ENCODE data around the gene ANKRA2. TPM values are rescaled to one million over a fixed set of nuclear protein-coding genes. Genes with fewer than 3 reads are reported as not detected.

Gene ANKRA2
- total and polyA plus RNA-seq, 2 experiments from 2014 or later = 23.6 to 26.4 TPM

DNA sequence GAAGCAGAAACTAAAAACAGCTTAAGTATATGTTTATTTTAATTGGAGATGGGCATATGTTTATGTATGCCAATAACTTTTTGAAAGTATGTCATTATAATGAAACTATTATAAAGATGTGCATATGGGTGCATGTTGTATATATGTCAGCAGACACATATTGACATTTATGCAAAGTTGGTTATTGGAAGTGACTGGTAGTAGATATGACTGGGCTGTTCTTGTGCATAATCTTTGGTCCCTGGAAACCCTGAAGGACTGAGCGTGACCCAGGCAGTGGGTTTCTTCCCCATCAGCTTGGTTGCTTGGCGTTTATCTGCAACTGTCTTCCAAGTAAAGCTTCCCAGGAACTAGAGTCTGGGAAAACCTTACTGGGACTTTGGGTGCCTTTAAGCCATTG, 25.7 kb downstream of the ANKRA2 start:
- Histone ChIP-seq H3K4me2 (no peak overlapping the region), H3K4me1 (ENCODE audit: insufficient read depth) (peaks cover 10% of the 10 kb centered on the region), H3K4me3 (no peak overlapping the region), H3K9me2 (replicated peaks; ENCODE audit: insufficient read depth) (no peaks in the 10 kb centered on the region), H3K9me3 (ENCODE audit: low read depth) (no peaks in the 10 kb centered on the region), H3K36me3 (replicated peaks; ENCODE audit: insufficient read depth, low read depth) (no peaks in the 10 kb centered on the region), H3K27me3 (no peaks in the 10 kb centered on the region), H4K20me1 (ENCODE audit: insufficient read depth, poor library complexity, severe bottlenecking) (no peaks in the 10 kb centered on the region), H2AFZ (no peak overlapping the region), H3K79me2 (no peaks in the 10 kb centered on the region), H3K27ac (no peak overlapping the region)
- TF ChIP-seq EZH2 (IDR thresholded peaks at IDR 0.05; ENCODE audit: borderline replicate concordance) = no peak
- DNase-seq (ENCODE audit: low spot score) = no peak
- 95% methylated on average over 2 of the region's 2 CpGs for WGBS (ENCODE audit: low lambda C conversion rate, missing lambda C conversion rate)

DNA sequence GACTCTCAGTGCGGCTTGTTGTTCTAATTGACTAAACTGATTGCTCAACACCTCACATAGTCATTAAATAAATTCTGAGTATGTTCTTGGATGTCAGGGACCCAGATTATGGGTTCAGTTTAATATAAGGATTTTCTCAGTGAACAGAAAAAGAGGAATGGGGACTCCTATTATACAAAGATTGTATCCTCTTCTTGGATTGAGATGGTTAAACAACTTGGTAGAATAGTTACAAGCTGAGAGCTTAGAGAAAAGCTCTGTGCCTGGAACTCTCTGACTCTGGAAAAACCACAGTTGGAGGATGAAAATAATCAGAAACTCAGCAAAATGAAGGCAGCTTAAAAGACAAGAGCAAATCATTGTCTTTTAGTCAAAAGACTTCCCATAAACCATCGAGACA, 30.5 kb downstream of the ANKRA2 start:
- Histone ChIP-seq H3K4me1 (ENCODE audit: insufficient read depth) (no peaks in the 10 kb centered on the region), H3K9me2 (replicated peaks; ENCODE audit: insufficient read depth) (no peaks in the 10 kb centered on the region), H3K36me3 (replicated peaks; ENCODE audit: insufficient read depth, low read depth) (no peaks in the 10 kb centered on the region), H3K4me3 (no peak overlapping the region), H3K9me3 (ENCODE audit: low read depth) (no peaks in the 10 kb centered on the region), H3K27ac (no peak overlapping the region), H4K20me1 (ENCODE audit: insufficient read depth, poor library complexity, severe bottlenecking) (no peaks in the 10 kb centered on the region), H3K79me2 (no peaks in the 10 kb centered on the region), H3K27me3 (no peaks in the 10 kb centered on the region), H3K4me2 (no peak overlapping the region), H2AFZ (no peak overlapping the region)
- DNase-seq (ENCODE audit: low spot score) = no peak
- TF ChIP-seq EZH2phosphoT487 (IDR thresholded peaks at IDR 0.05; ENCODE audit: low read depth, severe bottlenecking, unreplicated experiment) (no peak), EZH2 (IDR thresholded peaks at IDR 0.05; ENCODE audit: borderline replicate concordance) (no peak)
- TF ChIP-seq, protein P1, sequence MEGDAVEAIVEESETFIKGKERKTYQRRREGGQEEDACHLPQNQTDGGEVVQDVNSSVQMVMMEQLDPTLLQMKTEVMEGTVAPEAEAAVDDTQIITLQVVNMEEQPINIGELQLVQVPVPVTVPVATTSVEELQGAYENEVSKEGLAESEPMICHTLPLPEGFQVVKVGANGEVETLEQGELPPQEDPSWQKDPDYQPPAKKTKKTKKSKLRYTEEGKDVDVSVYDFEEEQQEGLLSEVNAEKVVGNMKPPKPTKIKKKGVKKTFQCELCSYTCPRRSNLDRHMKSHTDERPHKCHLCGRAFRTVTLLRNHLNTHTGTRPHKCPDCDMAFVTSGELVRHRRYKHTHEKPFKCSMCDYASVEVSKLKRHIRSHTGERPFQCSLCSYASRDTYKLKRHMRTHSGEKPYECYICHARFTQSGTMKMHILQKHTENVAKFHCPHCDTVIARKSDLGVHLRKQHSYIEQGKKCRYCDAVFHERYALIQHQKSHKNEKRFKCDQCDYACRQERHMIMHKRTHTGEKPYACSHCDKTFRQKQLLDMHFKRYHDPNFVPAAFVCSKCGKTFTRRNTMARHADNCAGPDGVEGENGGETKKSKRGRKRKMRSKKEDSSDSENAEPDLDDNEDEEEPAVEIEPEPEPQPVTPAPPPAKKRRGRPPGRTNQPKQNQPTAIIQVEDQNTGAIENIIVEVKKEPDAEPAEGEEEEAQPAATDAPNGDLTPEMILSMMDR (IDR thresholded peaks at IDR 0.05; ENCODE audit: poor library complexity) = no peak
- 94% methylated on average over 2 of the region's 2 CpGs for WGBS (ENCODE audit: low lambda C conversion rate, missing lambda C conversion rate)

DNA sequence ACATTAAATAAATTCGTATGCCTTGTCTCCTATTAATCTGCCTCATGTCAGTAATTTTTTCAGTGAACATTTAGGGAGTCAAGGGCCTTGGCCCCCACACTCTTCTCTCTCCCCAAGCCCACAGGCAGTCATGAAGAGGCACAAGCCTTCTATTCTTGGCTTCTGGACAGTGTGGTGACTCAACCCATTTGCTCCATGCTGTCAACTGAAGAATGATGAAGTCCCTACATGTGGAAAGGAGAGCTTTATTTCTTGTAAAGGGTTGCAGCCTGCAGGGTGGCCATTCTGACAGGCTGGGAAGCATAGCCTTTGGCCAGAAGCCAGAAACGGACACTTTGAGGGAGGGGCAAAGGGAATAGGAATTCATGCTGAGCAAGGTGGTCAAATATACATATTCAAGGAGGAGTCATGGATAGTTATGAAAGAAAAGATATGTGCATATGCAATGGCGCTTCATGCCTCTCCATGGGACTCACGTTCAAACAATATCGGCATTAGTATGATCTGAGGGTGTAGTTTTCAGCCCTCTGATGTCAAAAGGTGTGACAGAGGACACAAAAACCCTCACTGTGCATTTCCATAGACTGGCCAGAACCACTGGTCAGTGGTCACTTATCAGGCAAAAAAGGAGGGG, 31.3 kb downstream of the ANKRA2 start:
- Histone ChIP-seq H3K4me2 (no peak overlapping the region), H3K4me3 (no peak overlapping the region), H3K9me2 (replicated peaks; ENCODE audit: insufficient read depth) (no peaks in the 10 kb centered on the region), H3K36me3 (replicated peaks; ENCODE audit: insufficient read depth, low read depth) (no peaks in the 10 kb centered on the region), H3K79me2 (no peaks in the 10 kb centered on the region), H4K20me1 (ENCODE audit: insufficient read depth, poor library complexity, severe bottlenecking) (no peaks in the 10 kb centered on the region), H3K4me1 (ENCODE audit: insufficient read depth) (no peaks in the 10 kb centered on the region), H3K27me3 (no peaks in the 10 kb centered on the region), H2AFZ (no peak overlapping the region), H3K27ac (no peak overlapping the region), H3K9me3 (ENCODE audit: low read depth) (no peaks in the 10 kb centered on the region)
- DNase-seq (ENCODE audit: low spot score) = no peak
- WGBS (ENCODE audit: low lambda C conversion rate, missing lambda C conversion rate) = 89% methylated on average over 5 of the region's 5 CpGs
- TF ChIP-seq EZH2 (IDR thresholded peaks at IDR 0.05; ENCODE audit: borderline replicate concordance) (no peak), EZH2phosphoT487 (IDR thresholded peaks at IDR 0.05; ENCODE audit: low read depth, severe bottlenecking, unreplicated experiment) (no peak)
- TF ChIP-seq, protein P1 (IDR thresholded peaks at IDR 0.05; ENCODE audit: poor library complexity) = no peak

DNA sequence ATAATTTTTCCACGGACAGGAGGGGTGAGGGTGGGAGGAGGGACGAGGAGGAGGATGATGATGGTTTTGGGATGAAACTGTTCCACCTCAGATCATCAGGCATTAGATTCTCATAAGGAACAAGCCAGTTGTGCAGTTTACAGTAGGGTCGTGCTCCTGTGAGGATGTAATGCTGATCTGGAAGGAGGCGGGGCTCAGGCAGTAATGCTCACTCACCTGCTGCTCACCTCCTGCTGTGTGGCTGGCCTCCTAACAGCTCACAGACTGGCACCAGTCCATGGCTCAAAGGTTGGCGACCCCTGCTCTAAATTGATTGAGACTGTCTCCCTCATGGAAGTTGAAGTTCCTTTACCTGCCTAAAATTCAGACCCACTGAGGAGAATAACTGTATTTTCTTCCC, 33.2 kb downstream of the ANKRA2 start:
- no peaks in the 10 kb centered on the region for H3K79me2 ChIP-seq
- H3K9me3 ChIP-seq (ENCODE audit: low read depth) = no peaks in the 10 kb centered on the region
- no peaks in the 10 kb centered on the region for H3K9me2 ChIP-seq (replicated peaks; ENCODE audit: insufficient read depth)
- H3K4me1 ChIP-seq (ENCODE audit: insufficient read depth) = no peaks in the 10 kb centered on the region
- no peak overlapping the region for H3K4me3 ChIP-seq
- H3K36me3 ChIP-seq (replicated peaks; ENCODE audit: insufficient read depth, low read depth) = no peaks in the 10 kb centered on the region
- no peaks in the 10 kb centered on the region for H3K27me3 ChIP-seq
- no peak overlapping the region for H2AFZ ChIP-seq
- WGBS (ENCODE audit: low lambda C conversion rate, missing lambda C conversion rate) = 90% methylated on average over 5 of the region's 5 CpGs
- H4K20me1 ChIP-seq (ENCODE audit: insufficient read depth, poor library complexity, severe bottlenecking) = no peaks in the 10 kb centered on the region
- H3K4me2 ChIP-seq = no peak overlapping the region
- DNase-seq (ENCODE audit: low spot score) = no peak
- TF ChIP-seq EZH2phosphoT487 (IDR thresholded peaks at IDR 0.05; ENCODE audit: low read depth, severe bottlenecking, unreplicated experiment) (no peak), EZH2 (IDR thresholded peaks at IDR 0.05; ENCODE audit: borderline replicate concordance) (no peak)
- TF ChIP-seq, protein P1 (IDR thresholded peaks at IDR 0.05; ENCODE audit: poor library complexity) = no peak
- no peak overlapping the region for H3K27ac ChIP-seq
